ENCODE measurements around the gene CACNA1D.
A peak's percentile ranks its signal among the peaks of the same experiment; 100 is the strongest.

CACNA1D gene

DNA sequence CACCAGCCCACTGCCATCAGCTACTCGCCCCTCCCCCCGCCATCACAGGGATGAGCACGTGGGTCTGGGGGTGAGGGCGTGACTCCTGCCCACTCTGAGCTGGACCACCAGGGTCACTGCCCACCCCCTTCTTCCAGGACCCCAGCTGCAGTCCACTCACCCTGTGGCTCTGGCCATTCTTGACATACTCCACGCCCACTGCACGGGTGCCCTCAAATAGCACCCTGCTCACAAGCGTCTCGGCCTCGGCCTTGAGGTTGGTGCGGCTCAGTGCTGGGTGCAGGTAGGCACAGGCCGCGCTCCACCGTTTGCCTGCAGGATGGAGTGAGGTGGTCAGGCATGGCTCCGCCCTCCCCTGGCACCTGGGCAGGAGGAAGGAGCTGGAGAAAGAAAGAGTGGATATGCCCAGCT lies 327.9 kb downstream of the CACNA1D start:
- DNase-seq (ENCODE audit: low spot score) = no peak

- DNase-seq (ENCODE audit: low spot score) = peak; percentile 55
These were observed 328.9 kb downstream of the CACNA1D start for GRCh38 chr3:53823026-53823955.

DNA sequence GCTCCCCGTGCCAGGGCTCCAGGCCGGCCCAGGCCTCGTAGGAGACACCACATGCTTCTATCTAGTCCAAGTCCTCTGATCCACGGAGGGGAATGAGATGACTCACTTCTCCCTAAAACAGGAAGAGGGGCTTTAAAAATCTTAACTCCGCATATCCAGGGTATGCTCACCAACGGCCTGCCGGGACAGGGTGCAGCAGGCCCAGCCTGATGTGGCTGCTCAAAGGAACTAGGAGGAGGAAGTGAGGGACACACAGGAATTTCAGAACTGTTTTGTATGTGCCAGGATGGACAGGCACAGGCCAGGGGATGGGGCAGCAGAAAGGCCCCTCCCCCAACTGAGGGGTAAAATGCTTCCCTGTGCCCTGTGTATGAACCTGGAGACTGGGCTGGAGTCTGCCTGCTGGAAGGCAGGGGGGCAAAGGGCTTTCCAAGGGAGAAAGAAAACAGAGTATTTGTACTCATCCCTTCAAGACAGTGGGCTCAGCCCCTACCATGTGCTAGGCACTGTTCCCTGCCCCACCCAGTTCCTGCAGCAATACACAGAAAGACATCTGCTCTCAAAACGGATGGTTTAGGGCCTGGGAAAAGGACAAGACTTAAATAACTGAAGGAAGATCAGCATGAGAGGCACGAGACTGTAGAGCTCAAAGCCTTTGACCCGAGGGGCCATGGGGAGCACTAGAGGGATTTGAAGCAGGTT lies 329.7 kb downstream of the CACNA1D start:
- DNase-seq (ENCODE audit: low spot score) = no peak

GRCh38 chr3:53824795-53825194 lies 330.4 kb downstream of the CACNA1D start:
- no peak for DNase-seq (ENCODE audit: low spot score)

- DNase-seq (ENCODE audit: low spot score) = no peak
These were observed 331.6 kb downstream of the CACNA1D start for GRCh38 chr3:53826048-53826447.

GRCh38 chr3:53828581-53828980 lies 334.2 kb downstream of the CACNA1D start:
- DNase-seq (ENCODE audit: low spot score) = no peak

GRCh38 chr3:53829605-53830004 lies 335.2 kb downstream of the CACNA1D start:
- no peak for DNase-seq (ENCODE audit: low spot score)

DNA sequence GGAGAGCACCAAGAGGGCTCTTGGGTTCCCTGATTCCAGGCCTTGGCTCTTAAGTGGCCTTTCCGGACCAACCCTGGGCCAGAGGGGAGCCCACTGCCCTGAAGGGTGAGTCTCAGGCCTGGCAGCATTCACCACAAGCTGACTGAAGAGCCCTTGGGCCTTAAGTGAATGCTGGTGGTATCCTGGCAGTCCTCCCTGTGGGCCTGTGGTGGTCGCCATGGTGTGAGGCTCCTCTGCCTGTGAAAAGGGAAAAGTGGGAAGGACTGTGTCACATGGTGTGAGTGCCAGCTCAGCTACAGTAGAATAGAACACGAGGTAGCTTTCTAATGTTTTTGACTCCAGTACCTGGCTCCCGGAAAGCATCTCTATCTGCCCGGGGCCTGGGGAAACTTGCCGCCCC lies 336.5 kb downstream of the CACNA1D start:
- DNase-seq (ENCODE audit: low spot score) = no peak

DNA sequence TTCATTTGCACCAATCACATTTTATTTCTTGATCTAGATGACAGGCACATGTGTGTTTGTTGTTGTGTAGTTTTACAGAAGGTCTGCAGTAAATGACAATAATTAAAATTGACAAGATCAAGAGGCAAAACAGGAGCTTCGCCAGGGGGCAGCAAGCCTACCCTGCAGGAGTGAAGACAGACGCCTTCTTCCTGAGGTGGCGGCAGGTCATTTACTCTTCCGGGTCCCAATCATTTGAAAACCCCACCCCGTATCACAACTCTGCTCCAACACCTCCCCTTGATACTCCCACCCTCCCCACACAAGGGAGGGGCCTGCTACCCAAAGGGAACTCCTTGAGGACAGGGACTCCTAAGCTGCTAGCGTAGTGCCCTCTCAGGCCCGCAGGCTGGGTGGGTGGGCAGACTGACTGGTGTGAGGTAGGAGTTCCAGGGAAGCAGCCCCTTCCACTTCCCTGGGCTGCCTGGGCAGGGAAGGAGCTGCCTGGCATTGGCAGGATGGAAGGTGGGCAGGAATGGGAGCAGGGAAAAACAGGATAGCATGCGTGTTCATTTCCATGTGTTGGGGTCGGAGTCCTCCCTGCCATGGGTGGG lies 338.7 kb downstream of the CACNA1D start:
- no peak for DNase-seq (ENCODE audit: low spot score)

- DNase-seq (ENCODE audit: low spot score) = no peak
These were observed 339.3 kb downstream of the CACNA1D start for GRCh38 chr3:53833700-53834099.

GRCh38 chr3:53834429-53835095 lies 340.2 kb downstream of the CACNA1D start:
- DNase-seq (ENCODE audit: low spot score) = no peak

GRCh38 chr3:53835257-53835656 lies 340.8 kb downstream of the CACNA1D start:
- no peak for DNase-seq (ENCODE audit: low spot score)

GRCh38 chr3:53836084-53836872 lies 341.9 kb downstream of the CACNA1D start:
- DNase-seq (ENCODE audit: low spot score) = no peak

GRCh38 chr3:53837331-53837730 lies 342.9 kb downstream of the CACNA1D start:
- DNase-seq (ENCODE audit: low spot score) = no peak

- no peak for DNase-seq (ENCODE audit: low spot score)
These were observed 346.9 kb downstream of the CACNA1D start for GRCh38 chr3:53841296-53841695.

DNA sequence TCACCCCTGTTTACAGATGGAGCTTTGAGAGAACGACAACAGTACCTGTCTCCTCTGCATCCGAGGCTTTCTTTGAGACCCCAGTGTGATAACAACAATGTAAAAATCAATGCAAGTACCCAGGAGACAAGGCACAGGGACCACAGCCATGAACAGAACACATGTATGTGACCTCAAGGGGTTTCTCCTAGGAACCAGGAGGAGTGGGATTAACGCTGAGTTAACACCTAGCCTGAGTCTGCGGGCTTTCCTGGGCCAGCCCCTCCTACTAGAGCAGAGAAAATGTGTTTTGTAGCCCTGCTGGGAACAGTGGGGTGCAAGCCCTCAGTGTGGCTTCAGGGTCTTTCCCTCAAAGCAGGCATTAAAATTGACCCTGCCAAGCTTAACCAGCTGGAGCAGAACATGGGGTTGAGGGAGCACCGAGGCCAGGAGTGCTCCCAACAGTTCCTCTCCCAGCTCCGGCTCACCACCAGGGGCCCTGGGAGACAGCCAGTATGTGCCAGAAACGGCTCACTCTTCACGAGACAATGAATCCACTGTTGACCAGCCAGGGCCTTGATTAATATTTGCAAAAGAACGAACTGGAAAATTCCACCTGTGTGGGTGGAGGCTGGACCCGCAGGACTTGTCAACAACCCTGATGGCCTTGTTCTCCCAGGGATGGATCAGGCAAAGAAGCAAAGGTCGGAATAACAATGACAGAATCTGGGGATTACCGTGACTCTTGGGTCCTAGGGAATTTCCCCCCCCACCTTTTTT lies 348.2 kb downstream of the CACNA1D start:
- peak; percentile 54 for DNase-seq (ENCODE audit: low spot score)

DNA sequence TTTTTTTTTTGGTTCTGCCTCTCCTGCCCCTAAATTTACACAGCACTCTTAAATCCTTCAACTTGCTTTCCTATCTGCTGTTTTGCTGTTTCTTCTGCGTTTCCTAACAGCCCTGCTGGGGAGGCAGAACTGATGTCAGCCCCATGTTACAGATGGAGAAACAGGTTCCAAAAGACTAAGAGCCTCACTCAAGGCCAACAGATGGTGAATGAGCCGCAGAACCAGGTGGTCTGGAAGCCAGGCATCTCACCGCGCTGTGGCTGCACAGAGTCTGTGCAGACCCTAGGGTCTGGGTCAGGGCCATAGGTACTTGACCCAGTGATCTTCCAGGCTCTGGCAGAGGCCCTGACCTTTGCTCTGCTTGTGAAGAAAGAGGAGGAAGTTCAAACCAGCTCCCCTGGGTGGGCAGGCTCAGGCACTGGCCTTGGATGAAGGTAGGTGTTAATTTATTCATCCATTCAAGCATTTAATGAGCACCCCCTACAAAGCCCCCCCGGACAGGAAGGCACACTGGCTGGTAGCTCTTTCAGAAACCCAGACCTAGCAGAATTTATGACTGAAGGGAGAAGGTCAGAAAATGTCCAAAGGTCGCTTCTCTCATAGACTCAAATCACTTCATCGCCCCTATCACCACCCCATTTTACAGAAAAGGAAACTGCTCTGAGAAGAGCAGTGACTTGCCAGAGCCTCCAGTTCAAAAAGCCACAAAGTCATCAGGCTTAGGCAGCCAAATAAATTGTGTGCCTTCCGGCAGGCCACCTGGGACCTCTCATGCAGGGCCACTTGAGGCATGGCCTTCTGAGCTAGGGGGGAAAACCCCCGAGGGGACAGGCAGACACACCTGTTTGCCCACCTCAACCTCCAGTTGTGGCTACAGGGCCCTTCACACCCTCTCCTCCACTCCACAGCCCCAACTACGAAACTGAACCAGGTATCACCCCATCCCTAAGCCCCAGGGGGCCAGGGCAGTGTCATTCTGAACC lies 349.1 kb downstream of the CACNA1D start:
- no peak for DNase-seq (ENCODE audit: low spot score)

DNA sequence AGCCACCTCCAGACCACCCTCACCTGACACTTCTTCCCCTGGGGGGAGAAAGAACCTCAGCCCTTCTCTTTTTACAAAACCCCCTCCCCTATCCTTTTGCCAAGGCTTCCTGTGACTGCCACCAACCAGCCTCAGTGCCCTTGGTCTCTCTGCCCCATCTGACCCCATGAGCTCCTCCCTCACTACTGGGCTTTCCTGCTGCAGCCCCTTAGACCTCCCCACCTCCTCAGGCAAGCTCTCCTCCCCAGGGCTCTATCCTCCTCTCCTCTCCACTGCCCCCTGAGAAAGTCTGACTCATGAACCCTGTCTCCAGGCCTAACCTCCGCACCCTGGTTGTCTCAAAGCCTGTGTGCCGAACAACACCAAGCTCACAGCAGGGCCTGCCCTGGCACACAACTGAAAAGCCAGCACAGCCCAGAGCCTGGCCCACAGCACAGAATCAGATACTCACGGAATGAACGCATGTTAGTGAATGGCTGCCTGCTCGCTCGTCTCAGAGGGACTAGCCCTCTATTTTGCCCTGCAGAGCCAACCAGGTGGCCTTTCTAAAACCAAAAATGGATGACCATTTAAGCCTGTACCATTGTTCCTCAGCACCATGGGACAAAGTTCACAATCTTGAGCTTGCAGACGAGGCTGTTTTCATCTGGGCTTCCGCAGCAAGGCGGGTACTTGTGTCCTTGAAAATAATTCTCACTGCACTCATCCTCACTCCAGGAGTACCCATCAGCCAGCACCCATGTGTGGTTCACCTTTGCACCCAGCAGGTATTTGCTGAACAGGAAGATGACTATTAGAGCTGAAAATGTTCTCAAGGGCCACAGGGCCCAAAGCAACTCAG lies 350.1 kb downstream of the CACNA1D start:
- DNase-seq (ENCODE audit: low spot score) = no peak
